ENCODE data around the gene POT1.
A peak's percentile ranks its signal among the peaks of the same experiment; 100 is the strongest.

Gene POT1

GRCh38 chr7:124801330-124801895 lies 128.2 kb downstream of the POT1 start:
- DNase-seq: no peak

- no peak for DNase-seq
These were observed 129.2 kb downstream of the POT1 start for GRCh38 chr7:124800386-124800785.

DNA sequence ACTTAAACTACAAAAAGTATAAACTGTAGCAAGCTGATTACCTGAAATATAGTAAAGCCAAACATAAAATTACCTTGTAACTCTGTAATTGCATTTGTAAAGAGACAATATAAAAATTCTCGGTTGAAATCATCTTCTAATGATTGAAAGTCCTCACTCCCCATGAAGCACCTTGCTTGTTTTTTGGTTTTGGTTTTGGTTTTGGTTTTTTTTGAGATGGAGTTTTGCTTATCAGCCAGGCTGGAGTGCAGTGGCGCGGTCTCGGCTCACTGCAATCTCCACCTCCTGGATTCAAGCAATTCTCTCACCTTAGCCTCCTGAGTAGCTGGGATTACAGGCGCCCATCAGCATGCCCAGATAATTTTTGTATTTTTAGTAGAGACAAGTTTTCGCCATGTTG lies 130.2 kb downstream of the POT1 start:
- no peak for DNase-seq

DNA sequence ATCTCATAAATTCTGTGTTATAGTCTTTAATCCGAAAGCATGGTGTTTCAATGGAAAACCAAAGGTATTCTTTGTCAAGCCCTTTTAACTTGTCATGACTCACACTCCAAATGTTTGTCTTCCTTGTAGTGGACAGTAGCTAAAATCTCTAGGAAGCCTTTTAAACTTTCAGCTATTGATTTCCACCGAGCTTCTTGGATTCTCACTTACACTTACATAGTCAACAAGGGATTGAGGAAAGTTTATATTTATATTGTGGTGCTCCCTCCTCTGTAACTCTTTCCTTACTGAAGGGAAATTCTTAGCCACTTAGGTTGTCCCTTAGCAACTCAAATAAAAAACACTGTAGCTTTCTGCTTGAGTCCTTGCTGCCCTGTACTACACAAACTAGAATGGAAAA lies 132.9 kb downstream of the POT1 start:
- DNase-seq: no peak

- no peak for DNase-seq
These were observed 136.9 kb downstream of the POT1 start for GRCh38 chr7:124792696-124793095.

GRCh38 chr7:124792002-124792401 lies 137.6 kb downstream of the POT1 start:
- no peak for DNase-seq

DNA sequence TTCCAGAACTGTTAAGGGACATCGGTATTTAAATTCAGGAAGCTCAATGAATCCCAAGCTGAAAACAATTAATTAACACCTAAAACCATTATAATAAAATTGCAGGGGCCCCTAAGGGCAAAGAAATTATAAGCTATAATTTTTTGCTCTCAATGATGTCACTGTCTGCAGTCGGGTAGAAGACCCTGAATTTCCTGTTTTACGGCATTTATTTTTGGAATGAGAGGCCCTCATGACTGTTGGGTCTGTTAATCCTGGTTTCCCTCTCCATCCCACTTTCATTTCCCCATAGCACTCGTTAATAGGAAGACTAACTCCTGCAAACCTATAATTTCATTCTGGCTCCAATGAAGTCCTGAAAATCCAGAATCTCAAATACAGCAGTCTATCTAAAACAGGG lies 138.2 kb downstream of the POT1 start:
- DNase-seq: no peak

- no peak for DNase-seq
These were observed 139.0 kb downstream of the POT1 start for GRCh38 chr7:124790645-124791044.

GRCh38 chr7:124785994-124786393 lies 143.6 kb downstream of the POT1 start:
- no peak for DNase-seq

DNA sequence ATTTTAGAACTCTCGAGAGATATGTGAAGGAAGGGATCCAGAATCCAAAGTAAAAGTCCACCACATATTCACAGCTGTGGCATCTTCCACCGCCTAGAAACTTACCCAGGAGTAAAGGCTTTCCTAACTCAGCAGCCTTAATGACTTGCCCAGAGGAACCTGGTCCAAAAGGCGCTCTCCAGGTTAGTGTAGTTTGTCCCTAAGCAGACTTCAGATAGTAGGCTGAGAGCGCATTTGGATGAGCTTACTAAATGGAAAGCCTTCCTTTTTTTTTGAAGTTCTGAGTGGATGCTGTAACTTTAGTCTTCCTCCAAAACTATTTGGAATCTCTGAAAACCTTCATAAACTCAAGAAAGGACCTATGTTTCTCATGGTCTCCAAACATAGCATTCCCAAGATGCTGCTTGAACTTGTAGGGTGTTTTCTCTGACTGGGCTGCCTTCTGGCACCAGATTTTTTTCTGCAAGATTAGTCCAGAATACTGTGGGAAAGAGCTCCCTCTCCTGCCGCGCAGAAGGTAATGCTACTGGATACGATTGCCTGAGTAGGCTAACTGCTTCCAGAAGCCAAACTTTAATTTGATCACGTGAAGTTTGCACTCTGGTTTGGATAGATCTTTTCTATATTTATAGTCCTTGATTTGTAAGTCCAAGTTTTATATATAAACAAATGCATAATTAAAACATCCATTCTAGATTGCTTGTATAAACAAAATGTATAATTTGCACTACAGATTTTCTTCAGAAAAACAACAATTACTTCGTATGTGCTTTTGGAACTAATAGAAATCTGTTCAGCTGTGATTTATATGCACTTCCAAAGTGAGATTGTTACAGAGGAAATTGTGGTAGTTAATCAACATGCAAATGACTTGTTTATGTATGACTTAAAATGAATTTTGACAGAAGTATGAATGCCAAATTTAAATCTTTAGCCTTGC lies 144.5 kb downstream of the POT1 start:
- DNase-seq: peak; percentile 26

GRCh38 chr7:124783271-124783670 lies 146.4 kb downstream of the POT1 start:
- DNase-seq: no peak

DNA sequence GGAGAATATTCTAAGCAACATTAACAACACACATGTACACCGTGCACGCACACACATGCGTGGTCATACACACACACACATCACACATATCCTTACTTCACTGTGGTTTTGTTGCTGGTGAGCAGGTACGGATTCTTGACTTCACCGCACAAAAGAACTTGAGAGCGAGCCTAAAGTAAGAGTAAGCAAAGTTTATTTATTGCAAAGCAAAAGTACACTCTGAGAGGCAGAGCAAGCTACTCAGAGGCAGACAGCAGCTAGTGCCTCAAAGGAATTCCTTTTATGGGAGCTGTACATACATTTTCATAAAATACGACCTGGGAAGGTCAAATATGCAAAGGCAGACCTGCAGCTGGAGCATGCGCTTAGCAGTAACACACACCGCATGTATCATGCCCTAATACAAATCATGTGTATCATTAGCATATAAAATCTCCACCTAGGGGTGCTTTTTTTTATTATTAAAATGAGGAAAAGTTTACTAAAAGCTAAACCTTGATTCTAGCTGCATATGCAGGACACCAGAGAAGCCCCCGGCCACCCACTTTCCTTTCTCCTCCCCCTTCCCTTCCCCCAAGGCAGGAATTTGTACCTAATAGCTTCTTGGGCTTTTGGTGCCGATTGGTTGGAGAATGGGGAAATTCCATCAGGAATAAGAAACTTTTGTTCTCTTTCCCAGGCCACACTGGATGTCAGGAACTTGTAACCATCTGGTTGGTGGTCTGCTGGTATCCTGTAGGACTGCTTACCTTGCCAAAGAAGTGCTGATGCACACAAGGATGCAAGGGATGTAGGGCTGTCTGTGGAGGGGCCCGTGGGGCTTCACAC lies 147.5 kb downstream of the POT1 start:
- no peak for DNase-seq

GRCh38 chr7:124781418-124781817 lies 148.2 kb downstream of the POT1 start:
- no peak for DNase-seq

- DNase-seq: no peak
These were observed 149.0 kb downstream of the POT1 start for GRCh38 chr7:124780608-124781007.

DNA sequence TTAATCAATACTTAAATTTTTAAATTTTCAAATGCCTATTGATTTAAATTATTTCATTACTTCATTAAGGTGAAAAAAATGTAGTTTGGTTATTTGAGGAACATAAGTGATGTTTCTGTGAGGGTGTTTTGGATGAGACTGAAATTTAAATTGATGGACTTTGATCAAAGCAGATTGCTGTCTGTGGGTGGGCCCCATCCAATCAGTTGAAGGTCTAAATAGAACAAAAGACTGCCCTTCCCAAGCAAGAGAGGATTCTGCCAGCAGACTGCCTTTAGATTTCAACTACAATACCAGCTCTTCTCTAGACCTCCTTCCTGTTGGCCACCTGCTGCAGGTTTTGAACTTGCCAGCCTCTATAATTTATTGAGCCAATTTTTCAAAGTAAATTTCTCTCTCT lies 149.6 kb downstream of the POT1 start:
- no peak for DNase-seq

- no peak for DNase-seq
These were observed 150.0 kb downstream of the POT1 start for GRCh38 chr7:124779620-124780019.

- DNase-seq: peak; percentile 89
These were observed 150.4 kb downstream of the POT1 start for GRCh38 chr7:124779194-124779593.

DNA sequence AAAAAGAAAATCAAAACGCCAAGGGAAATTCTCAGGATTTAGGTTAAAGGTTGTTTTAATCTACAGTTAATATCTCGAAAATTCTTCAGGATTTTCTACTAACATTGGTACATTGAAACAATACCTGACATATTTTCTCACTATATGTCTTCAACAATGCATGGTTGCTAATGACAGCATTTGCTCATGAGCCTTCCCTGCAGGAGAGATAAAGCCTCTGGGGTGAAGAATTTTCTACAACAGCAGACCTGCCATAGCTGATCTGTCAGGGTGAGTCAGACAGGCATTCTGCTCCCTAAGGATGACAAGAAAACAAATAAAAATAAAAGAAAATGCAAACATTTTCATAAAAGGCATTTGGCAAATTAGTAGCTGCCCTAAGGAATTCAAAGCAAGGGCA lies 152.4 kb downstream of the POT1 start:
- no peak for DNase-seq

- no peak for DNase-seq
These were observed 153.5 kb downstream of the POT1 start for GRCh38 chr7:124776153-124776552.

GRCh38 chr7:124775422-124775821 lies 154.2 kb downstream of the POT1 start:
- DNase-seq: no peak

DNA sequence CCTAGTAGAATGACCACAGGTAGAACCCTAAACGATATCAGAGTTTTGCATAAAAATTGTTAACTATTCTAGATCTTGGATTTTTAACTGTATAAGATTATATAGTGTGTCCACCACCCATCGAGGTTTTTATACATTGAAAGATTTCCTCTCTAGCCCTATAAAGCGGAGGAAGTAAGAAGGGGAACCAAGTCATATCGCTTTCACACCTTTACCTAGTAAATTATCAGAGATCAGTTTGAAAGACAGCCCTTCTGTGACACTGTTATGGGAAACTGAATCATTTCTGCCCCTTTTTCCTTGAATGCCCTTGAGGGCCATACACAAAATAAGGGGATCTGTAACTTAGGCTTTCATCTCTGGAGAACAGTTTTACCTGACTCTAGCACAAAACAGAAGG lies 155.7 kb downstream of the POT1 start:
- no peak for DNase-seq

- no peak for DNase-seq
These were observed 156.3 kb downstream of the POT1 start for GRCh38 chr7:124773339-124773738.
